GM19372 (cell line): Measurements from ENCODE around the gene NLGN2.

Source experiments
- ATAC-seq: cut with Tn5 transposase; IDR thresholded peaks from one replicate; pipeline ENCODE4 v1.9.1; 2021; ENCODE audit warnings: mild to moderate bottlenecking, low read depth, moderate library complexity; ENCODE audit not compliant: unreplicated experiment

NLGN2 gene

DNA sequence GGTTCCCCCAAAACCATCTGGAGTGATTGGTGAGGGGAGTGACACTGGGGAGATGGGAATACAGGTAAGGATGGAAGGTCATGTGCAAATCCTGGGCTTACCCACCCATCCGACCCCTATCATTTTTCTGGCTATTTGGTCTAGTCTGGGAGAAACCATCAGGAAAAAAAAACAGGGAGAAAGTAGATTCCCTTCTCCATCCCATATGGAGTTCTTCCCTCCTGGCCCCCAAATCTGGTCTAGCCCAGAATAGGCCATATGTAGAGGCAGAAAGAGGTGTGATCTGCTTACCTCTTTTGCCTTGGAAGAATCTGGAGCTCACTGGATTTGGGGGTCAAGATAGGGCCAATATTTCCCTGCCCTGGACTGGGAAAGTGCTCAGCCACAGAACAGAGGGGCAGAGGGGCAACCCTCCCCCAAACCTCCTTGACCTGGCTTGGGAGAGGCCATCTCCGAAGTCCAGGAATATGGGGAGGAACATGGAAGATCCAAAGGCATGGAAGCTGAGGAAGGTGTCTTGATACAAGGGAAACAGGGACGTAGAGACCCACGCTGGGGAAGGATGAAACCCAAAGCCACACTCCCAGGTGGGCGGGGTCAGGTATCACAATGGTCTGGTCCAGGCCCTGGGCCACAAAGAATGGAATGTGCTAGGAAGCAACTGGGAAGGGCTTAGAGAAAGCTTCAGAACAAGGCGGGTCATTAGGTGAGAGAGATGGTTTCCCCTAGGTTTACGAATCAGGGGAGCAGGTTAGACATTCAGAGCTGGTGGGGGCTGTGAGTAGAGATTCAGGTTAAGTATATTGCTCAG is 53.4 kb downstream of the NLGN2 start:
- ATAC-seq = no peak

GRCh38 chr17:7462474-7463371 is 55.1 kb downstream of the NLGN2 start:
- no peak for ATAC-seq

GRCh38 chr17:7463372-7463846 is 55.8 kb downstream of the NLGN2 start:
- no peak for ATAC-seq

DNA sequence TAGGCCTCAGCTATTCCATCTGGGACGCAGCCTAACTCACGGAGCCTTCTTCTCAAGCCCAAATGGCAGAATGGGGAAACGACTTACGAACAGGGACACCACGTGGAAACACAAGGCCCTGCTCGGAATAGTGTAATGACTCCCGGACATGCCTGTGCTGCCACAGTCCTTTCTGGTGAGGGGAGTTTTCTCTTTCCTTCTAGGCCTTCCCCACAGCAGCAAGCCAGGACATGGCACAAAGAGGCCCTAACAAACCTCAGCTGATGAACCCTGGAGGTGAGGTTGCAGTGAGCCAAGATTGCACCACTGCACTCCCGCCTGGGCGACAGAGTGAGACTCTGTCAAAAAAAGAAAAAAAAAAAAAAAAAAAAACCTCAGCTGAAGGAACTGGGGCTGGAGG is 56.4 kb downstream of the NLGN2 start:
- ATAC-seq = no peak

DNA sequence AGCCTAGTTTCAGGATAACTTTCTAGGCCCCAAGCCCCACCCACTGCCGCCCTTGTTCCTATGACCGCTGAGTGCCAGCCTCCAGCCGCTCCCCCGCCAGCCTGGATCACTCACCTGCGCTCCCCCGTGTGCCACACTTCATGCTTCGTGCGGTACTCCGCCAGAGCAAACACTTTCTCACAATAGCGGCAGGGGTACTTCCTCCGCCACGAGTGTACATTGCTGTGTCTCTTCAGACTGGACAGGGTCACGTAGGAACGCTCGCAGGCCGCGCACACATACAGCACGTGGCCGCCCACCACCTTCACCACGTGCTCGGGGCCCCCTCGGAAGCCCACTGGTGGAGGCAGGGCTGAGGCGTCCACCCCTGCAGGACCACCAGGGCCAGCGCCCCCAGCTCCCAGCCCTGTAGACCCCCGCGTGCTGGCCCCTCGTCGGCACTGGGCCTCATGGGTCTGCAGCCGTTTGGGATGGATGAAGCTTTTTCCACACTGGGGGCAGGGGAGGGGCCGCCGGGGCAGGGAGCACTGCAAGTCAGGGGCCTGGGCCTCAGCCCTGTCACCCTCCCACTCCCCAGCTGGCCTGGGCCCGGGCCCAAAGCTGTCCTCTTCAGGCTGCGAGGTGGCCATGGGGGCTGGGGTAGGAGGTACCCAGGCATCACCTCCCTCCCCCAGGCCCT is 58.1 kb downstream of the NLGN2 start:
- ATAC-seq = no peak

GRCh38 chr17:7466318-7466638 is 58.6 kb downstream of the NLGN2 start:
- ATAC-seq = no peak

- no peak for ATAC-seq
Observed at GRCh38 chr17:7466639-7467341, 59.1 kb downstream of the NLGN2 start.

DNA sequence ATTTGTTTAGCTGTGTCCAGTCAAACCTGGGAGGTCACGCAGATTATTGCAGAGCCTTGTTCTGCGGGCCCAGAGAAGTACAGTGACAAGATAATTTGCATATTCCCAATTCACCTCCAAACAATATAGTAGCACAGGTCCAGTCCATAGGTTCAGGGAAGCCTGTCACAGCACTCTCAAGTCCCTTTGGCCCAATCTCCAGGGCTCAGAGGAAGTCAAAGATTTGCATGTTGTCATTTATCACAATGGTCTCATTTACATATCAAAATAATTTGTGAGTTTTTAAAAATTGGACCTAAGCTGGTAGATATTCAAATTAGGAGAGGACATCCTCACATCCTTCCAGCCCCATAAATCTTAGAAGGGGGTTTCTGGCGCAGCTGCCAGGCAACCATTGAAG is 59.9 kb downstream of the NLGN2 start:
- ATAC-seq = no peak

- ATAC-seq = no peak
Observed at GRCh38 chr17:7468290-7468689, 60.6 kb downstream of the NLGN2 start.

GRCh38 chr17:7468804-7469389 is 61.3 kb downstream of the NLGN2 start:
- no peak for ATAC-seq
